ENCODE data around the gene WAS. TPM values are rescaled to one million over a fixed set of nuclear protein-coding genes. Genes with fewer than 3 reads are reported as not detected.
"Not testable (repeated sequence)": the region's sequence is repeated elsewhere in the genome, so short reads cannot be mapped to it uniquely, and the experiment has no call there.

Gene WAS
- total and polyA plus RNA-seq, 2 of the 8 experiments (the other 6 are each of a cell fraction or from before 2014, with no cell fraction given), result 0.63 to 0.65 TPM

DNA sequence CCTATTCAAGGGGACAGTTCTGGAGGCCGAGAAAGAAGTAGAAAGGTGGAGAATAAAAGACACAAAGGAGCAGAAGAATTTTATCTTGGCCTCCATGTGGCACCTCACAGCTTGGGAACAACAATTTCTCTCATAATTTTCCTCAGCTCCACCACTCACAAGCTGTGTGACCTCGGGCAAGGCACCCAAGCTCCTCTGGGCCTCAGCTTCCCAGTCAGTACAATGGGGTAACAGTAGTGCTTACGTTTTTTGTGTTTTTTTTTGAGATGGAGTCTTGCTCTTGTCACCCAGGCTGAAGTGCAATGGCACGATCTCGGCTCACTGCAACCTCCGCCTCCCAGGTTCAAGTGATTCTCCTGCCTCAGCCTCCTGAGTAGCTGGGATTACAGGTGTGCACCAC is 2.7 kb upstream of the WAS start:
- CTCF ChIA-PET (ENCODE audit: partially characterized antibody); H3K27me3 ChIP-seq (replicated peaks in 1 of 4; ENCODE audit: control insufficient read depth in 3 of 4, extremely low read depth in 1 of 4, insufficient read depth in 3 of 4, low read length in 3 of 4); H2BK15ac ChIP-seq (ENCODE audit: low read length); H3K9ac ChIP-seq (replicated peaks in 1 of 4; ENCODE audit: extremely low read depth in 1 of 4, low read depth in 3 of 4, low read length in 3 of 4); H4K8ac ChIP-seq (ENCODE audit: extremely low read depth, insufficient read depth, low read length); DNase-seq (ENCODE audit: low read depth in 1 of 2, low spot score in 2 of 2); H3K4me1 ChIP-seq (replicated peaks in 1 of 4; ENCODE audit: control insufficient read depth in 3 of 4, insufficient read depth in 4 of 4, low read length in 3 of 4); H3K27ac ChIP-seq (ENCODE audit: low read depth, low read length); H3K23me2 ChIP-seq (ENCODE audit: low read depth, low read length); H2BK120ac ChIP-seq (replicated peaks; ENCODE audit: low read depth, low read length); H3K9me3 ChIP-seq (ENCODE audit: insufficient read depth in 2 of 2, low read depth in 1 of 2, low read length in 1 of 2); H3K4ac ChIP-seq (replicated peaks; ENCODE audit: insufficient read length, low read depth, low read length); POLR2A ChIA-PET (ENCODE audit: partially characterized antibody); H3K79me2 ChIP-seq (ENCODE audit: control insufficient read depth in 1 of 2, insufficient read depth in 2 of 2, low read length in 2 of 2); H3K18ac ChIP-seq (ENCODE audit: extremely low read depth, low read length); H2AK5ac ChIP-seq (ENCODE audit: low read depth, low read length); H4K91ac ChIP-seq (replicated peaks; ENCODE audit: insufficient read length, low read length); H4K5ac ChIP-seq (ENCODE audit: insufficient read length, low read depth, low read length); H4K20me1 ChIP-seq (replicated peaks in 1 of 2; ENCODE audit: control insufficient read depth in 1 of 2, insufficient read depth in 2 of 2, low read length in 2 of 2); H3K4me3 ChIP-seq (ENCODE audit: extremely low read depth in 1 of 4, insufficient read depth in 2 of 4, low read depth in 3 of 4, low read length in 4 of 4); H2BK20ac ChIP-seq (ENCODE audit: low read length); H2BK12ac ChIP-seq (ENCODE audit: low read depth, low read length); H3K23ac ChIP-seq (ENCODE audit: insufficient read length); H3K56ac ChIP-seq (replicated peaks; ENCODE audit: insufficient read length, low read depth, low read length); FAIRE-seq; H3K4me2 ChIP-seq (ENCODE audit: insufficient read depth in 1 of 2, low read depth in 2 of 2, low read length in 2 of 2); H3K79me1 ChIP-seq (ENCODE audit: low read depth, low read length); H2BK5ac ChIP-seq (ENCODE audit: low read depth, low read length); H2AFZ ChIP-seq (ENCODE audit: low read length); H3K14ac ChIP-seq (ENCODE audit: insufficient read length); H3K36me3 ChIP-seq (ENCODE audit: control insufficient read depth in 2 of 4, insufficient read depth in 4 of 4, low read length in 3 of 4): not testable (repeated sequence)
- WGBS, 2 experiments (ENCODE audit: extremely low coverage in 1 of 2, insufficient coverage in 1 of 2, insufficient read length in 1 of 2, insufficient replicate concordance in 2 of 2, low coverage in 1 of 2, low lambda C conversion rate in 2 of 2, missing lambda C conversion rate in 1 of 2), result 81% methylated on average over 3 of the region's 6 CpGs; no CpG with 5 or more reads in 1 of the 2 experiments

All from H1 (cell line).